Prostate gland (tissue), 2 donors: ENCODE measurements around the gene RAB14. TPM values are rescaled to one million over a fixed set of nuclear protein-coding genes. Genes with fewer than 3 reads are reported as not detected.

ENCODE experiments used
- DNase-seq: peaks from one replicate; pipeline ENCODE4 v3.0.0-alpha.2; 2019; ENCODE audit warnings: low spot score
- H3K27ac ChIP-seq, 2 donors: fragments of 200-600 bp; sonication (generic); 2 replicates each; pipeline ENCODE4 v1.5.1; 2017 to 2019
- H3K27me3 ChIP-seq: fragments of 200-600 bp; sonication (generic); replicated peaks from 2 replicates; pipeline ENCODE4 v1.5.1; 2019; ENCODE audit not compliant: insufficient read depth
- H3K36me3 ChIP-seq, 2 donors: fragments of 200-600 bp; sonication (generic); 1 replicate in 1 of 2; 2 replicates in 1 of 2; pipeline versions ENCODE4 v1.5.1 to v1.8.1; 2017 to 2019
- H3K4me1 ChIP-seq: fragments of 200-600 bp; sonication (generic); replicated peaks from 2 replicates; pipeline ENCODE4 v1.5.1; 2019
- H3K4me3 ChIP-seq, 2 donors: fragments of 200-600 bp; sonication (generic); 2 replicates each; pipeline ENCODE4 v1.5.1; 2017 to 2019
- H3K9me3 ChIP-seq: fragments of 200-600 bp; sonication (generic); 2 replicates; pipeline ENCODE4 v1.5.1; 2017
- CTCF ChIP-seq, 4 experiments: fragments of 200-600 bp in 2 of 4; fragments of 450-650 bp in 2 of 4; sonication (generic) in 2 of 4; IDR thresholded peaks; 1 replicate in 3 of 4; 2 replicates in 1 of 4; pipeline ENCODE4 v1.5.1; 2016 to 2019; ENCODE audit warnings: antibody characterized with exemption in 4 of 4, mild to moderate bottlenecking in 2 of 4, moderate library complexity in 2 of 4
- POLR2A ChIP-seq: fragments of 450-650 bp; IDR thresholded peaks from one replicate; pipeline ENCODE4 v1.6.1; 2016; ENCODE audit warnings: antibody characterized with exemption, mild to moderate bottlenecking
- POLR2AphosphoS5 ChIP-seq: sonication (generic); formaldehyde crosslinking; IDR thresholded peaks from one replicate; pipeline ENCODE4 v1.6.1; 2017; ENCODE audit warnings: antibody characterized with exemption
- WGBS: methylation state at CpG from one replicate; pipeline ENCODE4 v1.1.5; 2018; 5-methylcytosine and 5-hydroxymethylcytosine counted together
- intact Hi-C: fragments of 100-400 bp; cut with DNase I; formaldehyde crosslinking; loops from one replicate; pipeline ENCODE4 v1.14.2; 2022
- total RNA-seq, 2 donors: library from RNA; depleted of rRNA; stranded (reverse); fragments of >200 nt; gene quantifications; one replicate each; pipeline ENCODE4 v1.1.0, GENCODE V29; 2016

Gene RAB14
- total RNA-seq, 2 donors from 2014 or later, result 42.9 TPM

- DNase-seq, result no peak
- Histone ChIP-seq H3K4me3 (no peak overlapping the region), H3K27me3 (no peaks in the 10 kb centered on the region), H3K9me3 (no peaks in the 10 kb centered on the region), H3K27ac (no peak overlapping the region), H3K36me3 (no peaks in the 10 kb centered on the region), H3K4me1 (no peaks in the 10 kb centered on the region)
- intact Hi-C loops, result no loop called here
- TF ChIP-seq CTCF (IDR thresholded peaks at IDR 0.05) (no peak), POLR2AphosphoS5 (no peak), POLR2A (no peak)
Observed at GRCh38 chr9:121184463-121184862, 17.2 kb downstream of the RAB14 start.

GRCh38 chr9:121183666-121184423 lies 17.8 kb downstream of the RAB14 start:
- Histone ChIP-seq H3K27me3 (no peaks in the 10 kb centered on the region), H3K27ac (no peak overlapping the region), H3K4me1 (no peaks in the 10 kb centered on the region), H3K4me3 (no peak overlapping the region), H3K36me3 (no peaks in the 10 kb centered on the region), H3K9me3 (no peaks in the 10 kb centered on the region)
- TF ChIP-seq CTCF (IDR thresholded peaks at IDR 0.05), result no peak
- TF ChIP-seq POLR2A, result no peak
- WGBS, result 61% methylated on average over 3 of the region's 3 CpGs
- intact Hi-C loops, result no loop called here
- no peak for DNase-seq

GRCh38 chr9:121182989-121183388 lies 18.7 kb downstream of the RAB14 start:
- H3K4me3 ChIP-seq, result no peak overlapping the region
- intact Hi-C loops, result no loop called here
- no peak for TF ChIP-seq CTCF (IDR thresholded peaks at IDR 0.05)
- no peak for TF ChIP-seq POLR2AphosphoS5
- no peak for TF ChIP-seq POLR2A
- H3K36me3 ChIP-seq, result no peaks in the 10 kb centered on the region
- DNase-seq, result no peak
- H3K4me1 ChIP-seq, result no peaks in the 10 kb centered on the region
- H3K27me3 ChIP-seq, result no peaks in the 10 kb centered on the region
- no peak overlapping the region for H3K27ac ChIP-seq
- no peaks in the 10 kb centered on the region for H3K9me3 ChIP-seq

- DNase-seq, result no peak
- H3K4me3 ChIP-seq, result no peak overlapping the region
- no peak overlapping the region for H3K27ac ChIP-seq
- no peaks in the 10 kb centered on the region for H3K4me1 ChIP-seq
- no peaks in the 10 kb centered on the region for H3K27me3 ChIP-seq
- intact Hi-C loops, result no loop called here
- no peaks in the 10 kb centered on the region for H3K36me3 ChIP-seq
- no peak for TF ChIP-seq POLR2AphosphoS5
- TF ChIP-seq POLR2A, result no peak
- no peak for TF ChIP-seq CTCF (IDR thresholded peaks at IDR 0.05)
- no peaks in the 10 kb centered on the region for H3K9me3 ChIP-seq
- WGBS, result 87% methylated on average over 3 of the region's 3 CpGs
Observed at GRCh38 chr9:121182101-121182836, 19.4 kb downstream of the RAB14 start.
